Calu3 (cell line): ENCODE data around the gene POLR2A. TPM values are rescaled to one million over a fixed set of nuclear protein-coding genes. Genes with fewer than 3 reads are reported as not detected.

Source experiments
- BruUV-seq: library from RNA; stranded (reverse); fragments of 400-500 nt; replicated peaks from 2 replicates; lab custom pipeline; 2021; lab: Mats Ljungman, UMichigan
- CTCF ChIA-PET: fragments of 300-600 bp; sonication (Branson Sonifier 250); formaldehyde crosslinking; loops from one replicate; lab custom pipeline; 2022; ENCODE audit warnings: antibody characterized with exemption; lab: Charles Lee
- DNase-seq: peaks from one replicate; pipeline ENCODE4 v3.0.0; 2022
- H3K27ac Mint-ChIP-seq: one replicate; pipeline ENCODE4 v1.8.0; 2022; ENCODE audit warnings: mixed read lengths; ENCODE audit not compliant: unreplicated experiment
- H3K27me3 Mint-ChIP-seq: one replicate; pipeline ENCODE4 v1.8.0; 2022; ENCODE audit warnings: mixed read lengths; ENCODE audit not compliant: unreplicated experiment
- H3K36me3 Mint-ChIP-seq: one replicate; pipeline ENCODE4 v1.8.0; 2022; ENCODE audit warnings: mild to moderate bottlenecking, moderate library complexity, mixed read lengths; ENCODE audit not compliant: insufficient read depth, unreplicated experiment
- H3K4me1 Mint-ChIP-seq: one replicate; pipeline ENCODE4 v1.8.0; 2022; ENCODE audit warnings: mild to moderate bottlenecking, low read depth, mixed read lengths; ENCODE audit not compliant: unreplicated experiment
- H3K4me3 Mint-ChIP-seq: one replicate; pipeline ENCODE4 v1.8.0; 2022; ENCODE audit warnings: mild to moderate bottlenecking, low read depth, moderate library complexity, mixed read lengths; ENCODE audit not compliant: unreplicated experiment
- H3K9me3 Mint-ChIP-seq: one replicate; pipeline ENCODE4 v1.8.0; 2022; ENCODE audit warnings: low read depth, mixed read lengths; ENCODE audit not compliant: unreplicated experiment
- CTCF ChIP-seq: fragments of 200-600 bp; IDR thresholded peaks from one replicate; pipeline ENCODE4 v1.8.0; 2022; ENCODE audit warnings: antibody characterized with exemption; ENCODE audit not compliant: unreplicated experiment
- intact Hi-C: fragments of 100-400 bp; cut with micrococcal nuclease; formaldehyde crosslinking; loops from one replicate; pipeline ENCODE4 v1.10.0; 2022; ENCODE audit not compliant: unreplicated experiment
- total RNA-seq: library from RNA; stranded (reverse); gene quantifications from 2 replicates; pipeline ENCODE4 v1.2.3, GENCODE V29; 2022

POLR2A gene
- total RNA-seq, 1 experiment from 2014 or later: 89.0 TPM

- H3K4me3 Mint-ChIP-seq: no peak overlapping the region
- TF ChIP-seq CTCF: no peak
- H3K9me3 Mint-ChIP-seq: no peaks in the 10 kb centered on the region
- no peak overlapping the region for H3K27ac Mint-ChIP-seq
- intact Hi-C loops: no loop called here
- peaks cover 36% of the 10 kb centered on the region for H3K4me1 Mint-ChIP-seq
- peaks cover 21% of the 10 kb centered on the region for H3K36me3 Mint-ChIP-seq
- H3K27me3 Mint-ChIP-seq: no peaks in the 10 kb centered on the region
- no TSS peak for BruUV-seq
- CTCF ChIA-PET: no interaction called here
- no peak for DNase-seq
Measured at GRCh38 chr17:7491583-7491982, 7.4 kb downstream of the POLR2A start.

GRCh38 chr17:7493941-7494340 is 9.8 kb downstream of the POLR2A start:
- Mint-ChIP-seq H3K27me3 (no peaks in the 10 kb centered on the region), H3K4me1 (peaks cover 24% of the 10 kb centered on the region), H3K4me3 (no peak overlapping the region), H3K36me3 (peaks cover 26% of the 10 kb centered on the region), H3K9me3 (no peaks in the 10 kb centered on the region), H3K27ac (peak overlapping the region; percentile 42)
- no peak for TF ChIP-seq CTCF
- DNase-seq: no peak
- BruUV-seq: no TSS peak
- intact Hi-C loops: no loop called here
- CTCF ChIA-PET: no interaction called here

GRCh38 chr17:7495906-7496434 is 11.8 kb downstream of the POLR2A start:
- CTCF ChIA-PET: no interaction called here
- intact Hi-C loops: no loop called here
- Mint-ChIP-seq H3K4me3 (no peak overlapping the region), H3K9me3 (no peaks in the 10 kb centered on the region), H3K4me1 (peaks cover 17% of the 10 kb centered on the region), H3K36me3 (peaks cover 38% of the 10 kb centered on the region), H3K27ac (no peak overlapping the region), H3K27me3 (no peaks in the 10 kb centered on the region)
- no TSS peak for BruUV-seq
- DNase-seq: no peak
- no peak for TF ChIP-seq CTCF

- TSS peak; percentile 2 for BruUV-seq
- intact Hi-C loops: no loop called here
- no peak for TF ChIP-seq CTCF
- no peak for DNase-seq
- Mint-ChIP-seq H3K4me1 (peaks cover 13% of the 10 kb centered on the region), H3K36me3 (peaks cover 44% of the 10 kb centered on the region), H3K4me3 (no peak overlapping the region), H3K27me3 (no peaks in the 10 kb centered on the region), H3K9me3 (no peaks in the 10 kb centered on the region), H3K27ac (no peak overlapping the region)
- CTCF ChIA-PET: no interaction called here
Measured at GRCh38 chr17:7496470-7497183, 12.5 kb downstream of the POLR2A start.
